NCI-H774 (cell line): ENCODE data around the gene EP400.

ENCODE experiments used
- DNase-seq: peaks from one replicate; lab custom pipeline; 2025; lab: John Stamatoyannopoulos, UW

EP400 gene

DNA sequence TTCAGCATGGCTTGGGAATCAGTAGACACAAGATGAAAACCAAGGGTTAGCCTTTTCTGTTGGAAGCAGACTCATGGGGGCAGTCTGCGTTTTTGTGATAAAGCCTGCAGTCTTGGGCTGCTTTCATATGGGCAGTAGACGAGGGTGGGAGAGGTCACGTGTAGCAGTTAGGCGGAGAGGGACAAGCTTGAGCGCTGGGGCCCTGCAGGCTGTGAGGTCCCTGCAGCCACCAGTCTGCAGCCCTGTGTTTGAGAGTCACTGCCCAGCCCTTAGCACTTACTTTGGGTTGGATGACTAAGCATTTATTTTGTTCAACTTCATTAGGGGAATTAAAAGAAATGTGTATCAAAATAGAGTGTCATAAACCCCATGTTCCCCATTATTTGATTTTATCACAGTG lies 37.2 kb downstream of the EP400 start:
- no peak for DNase-seq

DNA sequence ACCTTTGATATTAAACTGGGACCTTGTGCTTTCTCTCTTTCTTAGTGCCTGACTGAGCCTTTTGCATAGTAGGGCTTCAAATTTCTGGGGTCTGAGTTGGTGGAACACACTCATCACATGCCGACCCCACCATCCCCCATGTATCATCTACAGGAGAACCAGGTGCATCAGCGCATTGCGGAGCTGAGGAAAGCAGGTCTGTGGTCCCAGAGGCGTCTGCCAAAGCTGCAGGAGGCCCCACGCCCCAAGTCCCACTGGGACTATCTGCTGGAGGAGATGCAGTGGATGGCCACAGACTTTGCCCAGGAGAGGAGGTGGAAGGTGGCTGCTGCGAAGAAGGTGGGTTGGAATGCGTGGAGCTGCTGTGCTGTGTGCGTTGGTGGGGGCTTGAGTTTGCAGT lies 37.8 kb downstream of the EP400 start:
- DNase-seq, result no peak

DNA sequence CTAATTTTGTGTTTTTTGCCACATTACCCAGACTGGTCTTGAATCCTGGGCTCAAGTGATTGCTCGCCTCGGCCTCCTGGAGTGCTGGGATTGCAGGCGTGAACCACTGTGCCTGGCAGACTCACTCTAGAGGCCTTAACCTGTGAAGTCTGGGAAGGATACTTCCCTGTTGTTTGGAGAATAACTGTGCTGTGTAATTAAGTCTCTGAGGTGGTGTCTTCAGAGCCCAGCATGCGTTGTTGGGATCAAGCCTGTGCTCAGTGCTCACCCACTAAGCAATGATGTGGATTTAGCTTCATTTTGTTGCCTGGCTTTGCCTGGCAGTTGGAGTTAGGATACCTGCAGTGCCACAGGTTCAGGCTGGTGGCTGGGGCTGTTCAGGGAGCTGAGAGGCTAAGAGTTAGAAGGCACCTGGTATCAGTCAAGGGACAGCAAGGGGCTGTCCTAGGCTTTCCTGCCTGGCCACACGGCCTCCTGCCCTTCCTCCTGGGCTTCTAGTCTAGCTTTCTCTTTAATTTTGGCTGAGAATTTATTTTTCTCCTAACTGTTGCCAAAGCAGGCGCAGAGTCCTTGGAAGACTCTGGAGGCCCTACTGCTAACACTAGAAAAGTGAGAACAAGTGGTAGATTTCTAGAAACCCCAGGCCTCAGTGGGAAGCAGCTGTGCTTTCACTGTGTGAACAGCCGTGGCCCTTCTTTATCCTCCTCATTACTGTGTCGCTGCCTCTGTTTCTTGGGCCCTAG lies 38.5 kb downstream of the EP400 start:
- no peak for DNase-seq

DNA sequence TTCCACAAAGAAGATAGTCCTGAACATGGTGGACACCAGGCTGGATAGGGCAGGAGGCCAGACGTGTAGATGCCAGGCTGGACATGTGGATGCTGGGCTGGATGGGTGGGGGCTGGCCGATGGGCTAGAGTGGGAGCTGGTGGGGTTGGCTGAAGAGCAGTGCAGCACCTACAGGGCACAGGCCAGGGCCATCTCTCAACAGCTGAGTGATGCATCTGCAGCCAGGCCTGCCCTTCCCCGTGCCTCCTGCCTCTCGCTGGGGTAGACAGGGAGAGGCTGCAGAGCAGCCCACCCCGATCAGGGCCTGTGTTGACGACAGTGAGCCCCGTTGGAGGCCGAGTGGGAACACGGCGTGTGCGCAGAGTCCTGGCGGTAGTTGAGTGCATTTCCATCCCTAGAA lies 39.3 kb downstream of the EP400 start:
- DNase-seq, result no peak

GRCh38 chr12:131990066-131990979 lies 40.6 kb downstream of the EP400 start:
- DNase-seq, result no peak

DNA sequence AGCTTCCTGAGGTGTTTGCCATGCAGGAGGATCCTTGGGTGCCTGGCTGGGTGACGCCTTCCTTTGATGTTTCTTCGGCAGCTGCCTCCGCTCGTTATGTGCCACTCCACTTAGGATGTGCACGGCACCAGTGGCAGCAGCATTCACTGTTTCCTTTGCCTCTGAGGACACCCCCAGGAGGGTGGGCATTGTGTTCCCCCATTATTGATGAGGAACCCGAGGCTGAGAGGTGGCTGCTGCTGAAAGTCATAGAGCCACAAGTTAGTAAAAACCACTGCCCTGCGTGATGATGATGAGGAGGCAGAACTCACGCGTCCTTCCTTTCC lies 41.2 kb downstream of the EP400 start:
- DNase-seq, result no peak

DNA sequence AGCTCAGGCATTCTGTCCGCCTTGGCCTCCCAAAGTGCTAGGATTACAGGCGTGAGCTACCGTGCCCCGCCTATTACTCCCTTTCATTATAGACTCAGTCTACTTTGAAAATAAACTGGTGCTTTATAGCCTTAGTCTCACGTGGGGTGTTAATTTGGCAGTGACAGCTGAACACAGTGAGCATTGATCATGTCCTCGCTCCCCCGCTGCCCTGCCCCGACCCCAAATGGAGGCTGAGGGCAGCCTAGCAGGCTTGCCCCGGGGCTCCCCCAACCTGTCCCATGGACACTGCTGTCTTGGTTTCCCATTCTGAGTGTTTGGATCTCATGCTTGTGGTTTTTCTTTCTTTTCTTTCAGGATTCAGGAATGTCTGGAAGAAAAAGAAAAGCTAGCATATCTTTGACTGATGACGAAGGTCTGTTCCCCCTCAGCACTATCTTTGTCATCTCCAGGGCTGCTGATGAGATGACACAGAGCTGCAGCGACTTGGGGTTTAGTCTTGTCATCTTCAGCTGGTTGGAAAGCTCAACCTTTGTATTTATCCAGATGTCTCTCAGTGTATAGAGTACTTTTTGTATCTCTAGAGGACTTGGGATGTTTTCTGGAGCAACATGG lies 42.2 kb downstream of the EP400 start:
- DNase-seq, result no peak

DNA sequence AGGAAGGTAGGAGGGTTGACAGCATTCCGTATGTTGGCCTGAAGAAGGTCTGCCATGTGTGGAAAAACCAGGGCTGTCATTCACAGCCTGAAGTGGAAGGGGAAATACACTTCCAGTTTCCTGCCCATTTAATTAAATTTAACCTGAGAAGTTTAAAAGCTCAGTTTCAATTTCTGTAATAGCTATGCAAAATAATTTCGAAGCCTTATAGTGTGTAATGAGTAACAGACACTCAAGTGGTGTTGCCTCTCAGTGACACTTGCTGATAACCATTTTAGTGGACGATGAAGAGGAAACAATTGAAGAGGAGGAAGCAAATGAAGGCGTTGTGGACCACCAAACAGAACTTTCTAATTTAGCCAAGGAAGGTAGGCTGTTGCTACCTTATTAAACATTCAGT lies 44.8 kb downstream of the EP400 start:
- DNase-seq, result no peak

DNA sequence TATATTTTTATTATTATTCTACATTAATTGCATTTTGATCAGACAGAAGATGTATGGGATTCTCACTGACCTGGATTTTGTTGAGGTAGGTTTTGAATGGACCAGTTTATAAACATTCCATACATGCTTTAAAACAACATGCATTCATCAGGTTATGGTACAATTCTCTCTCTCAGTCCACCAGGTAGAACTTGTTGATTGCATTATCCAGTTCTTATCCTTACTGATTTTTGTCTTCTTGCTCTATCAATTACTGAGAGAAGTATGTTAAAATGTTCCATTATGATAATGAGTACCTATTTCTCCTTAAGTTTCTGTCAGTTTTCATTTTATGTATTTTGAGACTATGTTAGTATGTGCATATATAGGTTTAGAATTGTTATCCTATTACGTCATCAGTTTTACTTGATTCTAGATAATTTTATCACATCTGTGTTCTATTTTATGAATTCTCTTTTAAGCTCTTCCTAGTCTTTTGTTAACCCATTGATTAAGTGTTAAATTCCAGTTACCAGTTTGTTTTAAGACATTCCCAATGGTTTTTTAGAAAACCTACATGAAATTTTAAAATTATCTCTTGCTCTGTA lies 50.6 kb downstream of the EP400 start:
- no peak for DNase-seq

- DNase-seq, result no peak
These were observed 54.1 kb downstream of the EP400 start for GRCh38 chr12:132003846-132004245.

DNA sequence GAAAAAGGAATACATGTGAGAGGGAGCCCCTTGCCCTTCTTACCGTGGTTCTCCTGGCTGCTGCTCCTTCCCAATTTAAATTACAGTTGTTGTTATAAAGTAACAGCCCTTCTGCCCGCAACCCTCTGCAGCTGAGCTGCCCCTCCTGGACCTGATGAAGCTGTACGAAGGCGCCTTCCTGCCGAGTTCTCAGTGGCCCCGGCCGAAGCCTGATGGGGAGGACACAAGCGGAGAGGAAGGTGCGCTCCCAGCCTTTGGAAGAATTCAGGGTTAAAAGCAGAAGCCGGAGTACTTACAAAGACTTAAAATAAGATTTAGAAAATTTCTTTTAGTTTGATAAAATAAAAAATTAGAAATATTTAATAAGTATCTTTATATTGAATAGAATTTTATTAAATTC lies 55.2 kb downstream of the EP400 start:
- no peak for DNase-seq

GRCh38 chr12:132006056-132006680 lies 56.4 kb downstream of the EP400 start:
- no peak for DNase-seq

- DNase-seq, result no peak
These were observed 57.3 kb downstream of the EP400 start for GRCh38 chr12:132007041-132007440.

GRCh38 chr12:132009336-132009859 lies 59.7 kb downstream of the EP400 start:
- DNase-seq, result no peak

- no peak for DNase-seq
These were observed 63.3 kb downstream of the EP400 start for GRCh38 chr12:132012919-132013568.

- no peak for DNase-seq
These were observed 64.6 kb downstream of the EP400 start for GRCh38 chr12:132014092-132014914.

GRCh38 chr12:132014915-132015280 lies 65.2 kb downstream of the EP400 start:
- no peak for DNase-seq

- DNase-seq, result no peak
These were observed 66.1 kb downstream of the EP400 start for GRCh38 chr12:132015686-132016430.

DNA sequence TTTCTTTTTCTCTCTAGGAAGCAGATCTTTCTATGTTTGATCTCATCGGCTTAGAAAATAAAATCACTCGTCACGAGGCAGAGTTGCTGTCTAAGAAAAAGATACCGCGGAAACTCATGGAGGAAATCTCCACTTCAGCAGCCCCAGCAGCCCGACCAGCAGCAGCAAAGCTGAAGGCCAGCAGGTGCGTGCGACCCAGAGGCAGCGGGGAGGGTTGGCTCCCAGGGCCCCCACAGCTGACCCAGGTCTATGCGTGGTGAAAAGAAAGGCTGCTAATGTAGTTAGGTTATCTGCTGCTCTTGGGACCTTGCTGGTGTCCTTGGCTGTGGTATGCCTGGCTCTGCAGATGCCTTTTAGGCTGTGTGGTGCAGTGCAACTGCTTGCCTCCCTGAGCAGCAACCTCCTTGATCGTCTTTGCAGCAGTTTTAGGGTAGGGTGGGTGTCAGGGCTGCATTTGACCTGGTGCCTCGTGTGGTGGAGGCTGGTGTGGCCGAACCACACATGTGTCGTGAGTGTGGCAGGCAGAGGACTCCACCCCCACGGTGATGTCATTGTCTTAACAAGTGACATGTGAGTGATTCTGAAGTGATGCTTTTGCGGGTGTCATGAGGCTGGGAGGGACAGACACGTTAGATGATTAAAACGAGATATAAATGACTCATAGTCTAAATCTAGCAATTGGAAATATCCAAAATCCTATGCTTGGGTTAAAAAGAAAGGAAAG lies 68.6 kb downstream of the EP400 start:
- no peak for DNase-seq
